Prostate gland (tissue), 2 donors: ENCODE data around the gene SAMMSON. TPM values are rescaled to one million over a fixed set of nuclear protein-coding genes. Genes with fewer than 3 reads are reported as not detected.

Experiments used
- DNase-seq: peaks from one replicate; pipeline ENCODE4 v3.0.0-alpha.2; 2019; ENCODE audit warnings: low spot score
- H3K27ac ChIP-seq, 2 donors: fragments of 200-600 bp; sonication (generic); 2 replicates each; pipeline ENCODE4 v1.5.1; 2017 to 2019
- H3K27me3 ChIP-seq: fragments of 200-600 bp; sonication (generic); replicated peaks from 2 replicates; pipeline ENCODE4 v1.5.1; 2019; ENCODE audit not compliant: insufficient read depth
- H3K36me3 ChIP-seq, 2 donors: fragments of 200-600 bp; sonication (generic); 1 replicate in 1 of 2; 2 replicates in 1 of 2; pipeline versions ENCODE4 v1.5.1 to v1.8.1; 2017 to 2019
- H3K4me1 ChIP-seq: fragments of 200-600 bp; sonication (generic); replicated peaks from 2 replicates; pipeline ENCODE4 v1.5.1; 2019
- H3K4me3 ChIP-seq, 2 donors: fragments of 200-600 bp; sonication (generic); 2 replicates each; pipeline ENCODE4 v1.5.1; 2017 to 2019
- H3K9me3 ChIP-seq: fragments of 200-600 bp; sonication (generic); 2 replicates; pipeline ENCODE4 v1.5.1; 2017
- CTCF ChIP-seq, 4 experiments: fragments of 200-600 bp in 2 of 4; fragments of 450-650 bp in 2 of 4; sonication (generic) in 2 of 4; IDR thresholded peaks; 1 replicate in 3 of 4; 2 replicates in 1 of 4; pipeline ENCODE4 v1.5.1; 2016 to 2019; ENCODE audit warnings: antibody characterized with exemption in 4 of 4, mild to moderate bottlenecking in 2 of 4, moderate library complexity in 2 of 4
- POLR2A ChIP-seq: fragments of 450-650 bp; IDR thresholded peaks from one replicate; pipeline ENCODE4 v1.6.1; 2016; ENCODE audit warnings: antibody characterized with exemption, mild to moderate bottlenecking
- POLR2AphosphoS5 ChIP-seq: sonication (generic); formaldehyde crosslinking; IDR thresholded peaks from one replicate; pipeline ENCODE4 v1.6.1; 2017; ENCODE audit warnings: antibody characterized with exemption
- WGBS: methylation state at CpG from one replicate; pipeline ENCODE4 v1.1.5; 2018; 5-methylcytosine and 5-hydroxymethylcytosine counted together
- intact Hi-C: fragments of 100-400 bp; cut with DNase I; formaldehyde crosslinking; loops from one replicate; pipeline ENCODE4 v1.14.2; 2022
- total RNA-seq, 2 donors: library from RNA; depleted of rRNA; stranded (reverse); fragments of >200 nt; gene quantifications; one replicate each; pipeline ENCODE4 v1.1.0, GENCODE V29; 2016

SAMMSON gene
- total RNA-seq, 2 donors from 2014 or later: 0.14 to 2.8 TPM

DNA sequence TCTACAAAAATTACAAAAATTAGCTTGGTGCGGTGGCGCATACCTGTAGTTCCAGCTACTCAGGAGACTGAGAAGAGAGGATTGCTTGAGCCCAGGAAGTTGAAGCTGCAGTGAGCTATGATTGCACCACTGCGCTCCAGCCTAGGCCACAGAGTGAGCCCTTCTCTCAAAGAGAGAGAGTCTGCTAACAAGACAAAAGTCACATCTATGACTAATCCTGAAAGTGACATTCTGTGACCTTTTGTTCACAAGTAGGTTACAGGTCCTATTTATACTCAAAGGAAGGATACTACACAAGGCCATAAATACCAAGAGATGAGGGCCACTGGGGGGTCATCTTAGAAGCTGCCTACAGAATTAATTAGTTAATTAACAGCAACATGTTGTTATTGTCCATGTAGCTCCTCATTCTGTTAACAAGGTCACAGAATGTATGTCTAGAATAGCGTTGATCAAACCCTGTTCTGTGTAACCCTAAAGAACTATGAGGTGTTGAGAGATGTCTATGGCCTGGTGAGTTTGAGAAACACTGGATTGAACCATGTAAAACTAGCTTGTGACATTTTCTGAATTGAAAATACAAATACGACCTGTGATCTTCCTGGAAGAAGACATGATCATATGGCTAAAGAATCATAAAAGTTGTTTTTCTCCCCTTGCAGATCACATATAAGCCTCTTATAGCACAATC, 97.0 kb downstream of the SAMMSON start:
- TF ChIP-seq CTCF (IDR thresholded peaks at IDR 0.05) (no peak), POLR2AphosphoS5 (no peak), POLR2A (no peak)
- no peaks in the 10 kb centered on the region for H3K27me3 ChIP-seq
- 91% methylated on average over 5 of the region's 5 CpGs for WGBS
- DNase-seq: no peak
- intact Hi-C loops: no loop called here
- H3K4me1 ChIP-seq: no peaks in the 10 kb centered on the region
- H3K9me3 ChIP-seq: no peaks in the 10 kb centered on the region
- no peak overlapping the region for H3K4me3 ChIP-seq
- H3K36me3 ChIP-seq: no peaks in the 10 kb centered on the region
- no peak overlapping the region for H3K27ac ChIP-seq

- no peaks in the 10 kb centered on the region for H3K36me3 ChIP-seq
- no peaks in the 10 kb centered on the region for H3K27me3 ChIP-seq
- H3K9me3 ChIP-seq: no peaks in the 10 kb centered on the region
- H3K4me3 ChIP-seq: no peak overlapping the region
- WGBS: 97% methylated on average over 1 of the region's 1 CpG
- TF ChIP-seq POLR2AphosphoS5 (no peak), POLR2A (no peak), CTCF (IDR thresholded peaks at IDR 0.05) (no peak)
- no peak overlapping the region for H3K27ac ChIP-seq
- no peak for DNase-seq
- H3K4me1 ChIP-seq: no peaks in the 10 kb centered on the region
- intact Hi-C loops: no loop called here
Measured at GRCh38 chr3:70097084-70097483, 97.6 kb downstream of the SAMMSON start.

- no peaks in the 10 kb centered on the region for H3K9me3 ChIP-seq
- H3K36me3 ChIP-seq: no peaks in the 10 kb centered on the region
- 62% methylated on average over 6 of the region's 6 CpGs for WGBS
- no peak for DNase-seq
- intact Hi-C loops: no loop called here
- no peak overlapping the region for H3K27ac ChIP-seq
- H3K4me3 ChIP-seq: no peak overlapping the region
- no peaks in the 10 kb centered on the region for H3K27me3 ChIP-seq
- TF ChIP-seq POLR2A: no peak
- TF ChIP-seq CTCF (IDR thresholded peaks at IDR 0.05): peak in 2 of 4 experiments; percentile 25 to 37
- no peaks in the 10 kb centered on the region for H3K4me1 ChIP-seq
Measured at GRCh38 chr3:70108072-70108471, 108.5 kb downstream of the SAMMSON start.

- no peak overlapping the region for H3K27ac ChIP-seq
- no peaks in the 10 kb centered on the region for H3K36me3 ChIP-seq
- intact Hi-C loops: no loop called here
- no peak for TF ChIP-seq POLR2AphosphoS5
- no peak for TF ChIP-seq CTCF (IDR thresholded peaks at IDR 0.05)
- no peak for TF ChIP-seq POLR2A
- DNase-seq: no peak
- H3K27me3 ChIP-seq: no peaks in the 10 kb centered on the region
- 80% methylated on average over 3 of the region's 3 CpGs for WGBS
- no peaks in the 10 kb centered on the region for H3K9me3 ChIP-seq
- no peak overlapping the region for H3K4me3 ChIP-seq
- no peaks in the 10 kb centered on the region for H3K4me1 ChIP-seq
Measured at GRCh38 chr3:70108546-70108945, 109.0 kb downstream of the SAMMSON start.

DNA sequence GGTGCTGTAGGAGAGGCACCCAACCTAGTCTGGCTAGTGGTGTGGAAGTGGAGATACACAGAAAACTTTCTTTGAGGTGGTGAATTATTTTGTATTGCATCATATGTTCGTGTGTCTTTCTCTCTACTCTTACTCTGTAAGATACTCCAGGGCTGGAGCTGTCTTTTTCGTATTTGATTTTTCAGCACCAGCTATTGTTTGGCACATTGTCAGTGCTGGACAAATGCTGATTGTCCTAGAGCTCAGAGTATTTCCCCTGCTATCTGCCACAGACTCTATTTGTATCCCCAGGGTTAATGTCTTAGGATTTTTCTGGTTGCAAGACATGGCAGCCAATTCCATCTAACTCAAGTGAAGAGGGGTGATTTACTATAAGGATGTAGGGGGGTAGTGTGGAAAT, 110.5 kb downstream of the SAMMSON start:
- Histone ChIP-seq H3K27me3 (no peaks in the 10 kb centered on the region), H3K27ac (no peak overlapping the region), H3K9me3 (no peaks in the 10 kb centered on the region), H3K4me1 (no peaks in the 10 kb centered on the region), H3K4me3 (no peak overlapping the region), H3K36me3 (no peaks in the 10 kb centered on the region)
- intact Hi-C loops: no loop called here
- TF ChIP-seq CTCF (IDR thresholded peaks at IDR 0.05) (no peak), POLR2A (no peak), POLR2AphosphoS5 (no peak)
- 79% methylated on average over 2 of the region's 2 CpGs for WGBS
- no peak for DNase-seq
